Measurements from ENCODE around the gene GDF15. TPM values are rescaled to one million over a fixed set of nuclear protein-coding genes. Genes with fewer than 3 reads are reported as not detected.

Gene GDF15
- polyA plus RNA-seq, 1 of the 3 experiments (the other 2 are of a cell fraction), result 129 TPM

GRCh38 chr19:18420930-18421329 lies 35.0 kb downstream of the GDF15 start:
- H3K9me2 ChIP-seq, result no peaks in the 10 kb centered on the region
- CTCF ChIA-PET, result interaction anchor here (2.1 to 12.1 kb wide), 4 partner anchors 10 to 73 kb away, joined by 10 to 217 read pairs (median 38); partner anchors contain the start of gene GDF15
- H3K4me2 ChIP-seq, result peak overlapping the region; percentile 90
- H3K9ac ChIP-seq, result peak overlapping the region; percentile 71; the same call in 1 of the 2 replicates
- no peaks in the 10 kb centered on the region for H3K27me3 ChIP-seq (ENCODE audit: insufficient read depth)
- POLR2A ChIA-PET, result no interaction called here
- no peaks in the 10 kb centered on the region for H3K9me3 ChIP-seq
- peaks cover 53% of the 10 kb centered on the region for H3K79me2 ChIP-seq (ENCODE audit: insufficient read depth)
- no peak for DNase-seq
- peaks cover 13% of the 10 kb centered on the region for H3F3A ChIP-seq (replicated peaks; ENCODE audit: insufficient read depth)
- H3K27ac ChIP-seq (ENCODE audit: low read depth in 2 of 2, low read length in 1 of 2), result no peak overlapping the region
- peaks cover 0 to 5% of the 10 kb centered on the region in 2 experiments for H3K36me3 ChIP-seq (replicated peaks in 1 of 2; ENCODE audit: control insufficient read depth in 1 of 2, insufficient read depth in 2 of 2, low read length in 1 of 2)
- H2AFZ ChIP-seq (ENCODE audit: low read depth), result no peak overlapping the region
- peaks cover 46% of the 10 kb centered on the region for H4K20me1 ChIP-seq (ENCODE audit: insufficient read depth)
- TF ChIP-seq FOXJ3 (CRISPR knock-in tag; IDR thresholded peaks at IDR 0.05), result no peak
- TF ChIP-seq CTCF (IDR thresholded peaks at IDR 0.05), result no peak
- no peak for TF ChIP-seq MXI1 (IDR thresholded peaks at IDR 0.05; ENCODE audit: low read depth, low read length)
- TF ChIP-seq POLR2AphosphoS5 (IDR thresholded peaks at IDR 0.05; ENCODE audit: low read depth, low read length), result no peak
- peaks cover 28 to 43% of the 10 kb centered on the region in 2 experiments; a peak in 3 of 4 replicates for H3K4me1 ChIP-seq (ENCODE audit: control insufficient read depth in 1 of 2, insufficient read depth in 2 of 2, low read depth in 1 of 2, low read length in 1 of 2)
- 64% methylated on average over 1 of the region's 2 CpGs for WGBS (ENCODE audit: low lambda C conversion rate)
- peak overlapping the region; percentile 68 to 74 for H3K4me3 ChIP-seq (ENCODE audit: low read depth in 2 of 2, low read length in 1 of 2)

GRCh38 chr19:18421371-18421959 lies 35.5 kb downstream of the GDF15 start:
- H3F3A ChIP-seq (replicated peaks; ENCODE audit: insufficient read depth), result peaks cover 13% of the 10 kb centered on the region
- no peak overlapping the region; a peak in 1 of 4 replicates for H3K27ac ChIP-seq (ENCODE audit: low read depth in 2 of 2, low read length in 1 of 2)
- no peaks in the 10 kb centered on the region for H3K9me2 ChIP-seq
- H3K4me2 ChIP-seq, result peak overlapping the region; percentile 90; the same call in 1 of the 2 replicates
- CTCF ChIA-PET, result interaction anchor here (1.2 to 7.3 kb wide), 5 partner anchors 10 to 142 kb away, joined by 3 to 64 read pairs (median 10); partner anchors contain the start of gene GDF15
- no peaks in the 10 kb centered on the region for H3K27me3 ChIP-seq (ENCODE audit: insufficient read depth)
- H3K9me3 ChIP-seq, result no peaks in the 10 kb centered on the region
- peaks cover 59% of the 10 kb centered on the region for H3K79me2 ChIP-seq (ENCODE audit: insufficient read depth)
- H3K36me3 ChIP-seq (replicated peaks in 1 of 2; ENCODE audit: control insufficient read depth in 1 of 2, insufficient read depth in 2 of 2, low read length in 1 of 2), result peaks cover 0 to 5% of the 10 kb centered on the region in 2 experiments
- 90% methylated on average over 12 of the region's 12 CpGs for WGBS (ENCODE audit: low lambda C conversion rate)
- POLR2A ChIA-PET, result no interaction called here
- no peak for DNase-seq
- peaks cover 51% of the 10 kb centered on the region for H4K20me1 ChIP-seq (ENCODE audit: insufficient read depth)
- H3K9ac ChIP-seq, result no peak overlapping the region
- peaks cover 28 to 46% of the 10 kb centered on the region in 2 experiments; a peak in 3 of 4 replicates for H3K4me1 ChIP-seq (ENCODE audit: control insufficient read depth in 1 of 2, insufficient read depth in 2 of 2, low read depth in 1 of 2, low read length in 1 of 2)
- H2AFZ ChIP-seq (ENCODE audit: low read depth), result no peak overlapping the region
- TF ChIP-seq FOSL2 (IDR thresholded peaks at IDR 0.05; ENCODE audit: borderline replicate concordance, low read depth) (no peak), NFIC (IDR thresholded peaks at IDR 0.05; ENCODE audit: borderline replicate concordance) (no peak), IRF3 (IDR thresholded peaks at IDR 0.05; ENCODE audit: low read depth, low read length) (no peak), GATA2 (CRISPR knock-in tag; IDR thresholded peaks at IDR 0.05) (no peak), MXI1 (IDR thresholded peaks at IDR 0.05; ENCODE audit: low read depth, low read length) (no peak), CHD2 (IDR thresholded peaks at IDR 0.05; ENCODE audit: low read length, partially characterized antibody) (no peak), EZH2phosphoT487 (IDR thresholded peaks at IDR 0.05; ENCODE audit: borderline replicate concordance, low read depth) (no peak), MEF2A (IDR thresholded peaks at IDR 0.05; ENCODE audit: borderline replicate concordance, low read depth) (no peak), RFX5 (IDR thresholded peaks at IDR 0.05; ENCODE audit: low read length) (no peak), REST (IDR thresholded peaks at IDR 0.05; ENCODE audit: low read depth, low read length) (no peak), SMC3 (IDR thresholded peaks at IDR 0.05; ENCODE audit: low read depth, low read length) (no peak), PBX3 (IDR thresholded peaks at IDR 0.05) (no peak), ELF1 (IDR thresholded peaks at IDR 0.05) (no peak), JUND (IDR thresholded peaks at IDR 0.05) (no peak), USF1 (IDR thresholded peaks at IDR 0.05; ENCODE audit: borderline replicate concordance, low read depth) (no peak)
- peak overlapping the region in 1 of 2 experiments; percentile 68; a peak in 1 of 4 replicates for H3K4me3 ChIP-seq (ENCODE audit: low read depth in 2 of 2, low read length in 1 of 2)
